GF-D8 (cell line): Measurements from ENCODE around the gene PSMD9.
A peak's percentile ranks its signal among the peaks of the same experiment; 100 is the strongest.
"Not testable (repeated sequence)": the region's sequence is repeated elsewhere in the genome, so short reads cannot be mapped to it uniquely, and the experiment has no call there.

Experiments used
- DNase-seq: peaks from one replicate; lab custom pipeline; 2025; lab: John Stamatoyannopoulos, UW

The PSMD9 gene

GRCh38 chr12:121921066-121921465 is 32.5 kb downstream of the PSMD9 start:
- peak; percentile 14 for DNase-seq

GRCh38 chr12:121925358-121925695 is 36.7 kb downstream of the PSMD9 start:
- DNase-seq: no peak

- DNase-seq: peak; percentile 23
Measured at GRCh38 chr12:121926874-121927706, 38.5 kb downstream of the PSMD9 start.

GRCh38 chr12:121927813-121928212 is 39.2 kb downstream of the PSMD9 start:
- DNase-seq: no peak

- DNase-seq: not testable (repeated sequence)
Measured at GRCh38 chr12:121929545-121929944, 41.0 kb downstream of the PSMD9 start.

- DNase-seq: no peak
Measured at GRCh38 chr12:121930862-121931261, 42.3 kb downstream of the PSMD9 start.

- no peak for DNase-seq
Measured at GRCh38 chr12:121932176-121932536, 43.6 kb downstream of the PSMD9 start.

- DNase-seq: no peak
Measured at GRCh38 chr12:121932914-121933521, 44.4 kb downstream of the PSMD9 start.

- DNase-seq: no peak
Measured at GRCh38 chr12:121933522-121934308, 45.1 kb downstream of the PSMD9 start.

- DNase-seq: no peak
Measured at GRCh38 chr12:121934309-121934664, 45.7 kb downstream of the PSMD9 start.

GRCh38 chr12:121937654-121938053 is 49.1 kb downstream of the PSMD9 start:
- DNase-seq: no peak

- DNase-seq: no peak
Measured at GRCh38 chr12:121939186-121939585, 50.6 kb downstream of the PSMD9 start.

- no peak for DNase-seq
Measured at GRCh38 chr12:121939992-121940766, 51.6 kb downstream of the PSMD9 start.

GRCh38 chr12:121942145-121942718 is 53.6 kb downstream of the PSMD9 start:
- DNase-seq: no peak

- DNase-seq: no peak
Measured at GRCh38 chr12:121943926-121944325, 55.3 kb downstream of the PSMD9 start.

- no peak for DNase-seq
Measured at GRCh38 chr12:121946313-121947025, 57.9 kb downstream of the PSMD9 start.

- no peak for DNase-seq
Measured at GRCh38 chr12:121947981-121948380, 59.4 kb downstream of the PSMD9 start.

GRCh38 chr12:121949648-121950397 is 61.2 kb downstream of the PSMD9 start:
- DNase-seq: no peak

- DNase-seq: no peak
Measured at GRCh38 chr12:121953117-121953692, 64.6 kb downstream of the PSMD9 start.

GRCh38 chr12:121953695-121954094 is 65.1 kb downstream of the PSMD9 start:
- DNase-seq: no peak
